ENCODE data around the gene ATG5. TPM values are rescaled to one million over a fixed set of nuclear protein-coding genes. Genes with fewer than 3 reads are reported as not detected.

Gene ATG5
- polyA plus RNA-seq, 4 donors: 24.1 to 36.4 (median 33.5) TPM

- H3K9me3 ChIP-seq (ENCODE audit: control insufficient read depth in 2 of 2, insufficient read depth in 1 of 2, low read depth in 1 of 2, low read length in 1 of 2): no peaks in the 10 kb centered on the region
- peak overlapping the region in 1 of 3 donors; percentile 89 for H3K27ac ChIP-seq (ENCODE audit: low read depth in 1 of 3, low read length in 2 of 3)
- no peak for DNase-seq
- no peak for FAIRE-seq
- no peaks in the 10 kb centered on the region for H3K36me3 ChIP-seq (ENCODE audit: control insufficient read depth in 3 of 3, insufficient read depth in 2 of 3, low read depth in 1 of 3, low read length in 3 of 3)
- H3K4me3 ChIP-seq (ENCODE audit: low read depth in 1 of 3, low read length in 3 of 3): no peak overlapping the region
- 81 to 94% (median 87%) methylated on average over 2 of the region's 2 CpGs for WGBS, 3 donors
- H3K27me3 ChIP-seq (ENCODE audit: control insufficient read depth in 3 of 3, insufficient read depth in 3 of 3, low read length in 3 of 3): no peaks in the 10 kb centered on the region
- no peaks in the 10 kb centered on the region for H3K4me1 ChIP-seq (ENCODE audit: control insufficient read depth in 3 of 3, insufficient read depth in 2 of 3, low read depth in 1 of 3, low read length in 2 of 3)
Observed at GRCh38 chr6:106142876-106143431, 182.6 kb downstream of the ATG5 start.

DNA sequence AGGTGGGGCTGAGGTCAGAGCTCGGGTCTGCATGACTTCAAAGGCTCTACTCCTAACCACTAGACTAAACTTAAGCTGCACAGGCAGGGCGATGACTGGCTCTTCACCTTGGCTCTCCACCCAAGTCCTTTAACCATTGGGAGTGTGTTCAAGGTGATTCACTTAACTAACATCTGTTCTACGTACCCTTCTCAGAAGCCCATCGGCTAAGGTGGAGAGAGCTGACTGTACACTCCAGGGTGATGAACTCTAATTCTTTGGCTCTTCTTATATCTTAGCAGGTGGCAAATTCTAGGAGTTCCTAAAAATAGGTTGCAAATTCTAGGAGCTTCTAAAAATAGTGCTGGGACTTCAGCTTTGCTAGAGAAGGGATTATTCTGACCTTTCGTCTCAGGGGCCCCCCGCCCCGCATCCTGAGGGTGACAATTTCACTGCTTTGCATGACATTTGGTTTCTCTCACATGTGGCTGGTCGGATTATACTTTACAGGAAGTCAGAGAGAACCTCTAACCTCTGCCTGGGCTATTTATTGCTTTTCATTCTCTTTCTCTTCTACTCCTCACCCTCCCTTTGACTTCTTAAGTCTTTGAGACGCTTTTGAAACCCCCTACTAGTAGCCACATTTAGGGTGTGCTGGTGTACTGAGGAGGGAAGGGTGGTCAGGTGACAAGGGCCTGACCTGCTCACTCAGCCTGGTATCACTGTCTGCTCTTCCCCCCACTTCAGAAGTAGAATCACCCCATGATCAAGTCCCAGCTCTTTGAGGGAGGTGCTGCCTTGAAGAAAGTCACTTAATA, 183.9 kb downstream of the ATG5 start:
- peak overlapping the region in 2 of 3 donors; percentile 67 to 89 for H3K27ac ChIP-seq (ENCODE audit: low read depth in 1 of 3, low read length in 2 of 3)
- DNase-seq: peak in 1 of 2 donors; percentile 36
- no peak overlapping the region for H3K4me3 ChIP-seq (ENCODE audit: low read depth in 1 of 3, low read length in 3 of 3)
- no peak for FAIRE-seq
- no peaks in the 10 kb centered on the region for H3K4me1 ChIP-seq (ENCODE audit: control insufficient read depth in 3 of 3, insufficient read depth in 2 of 3, low read depth in 1 of 3, low read length in 2 of 3)
- H3K36me3 ChIP-seq (ENCODE audit: control insufficient read depth in 3 of 3, insufficient read depth in 2 of 3, low read depth in 1 of 3, low read length in 3 of 3): no peaks in the 10 kb centered on the region
- H3K27me3 ChIP-seq (ENCODE audit: control insufficient read depth in 3 of 3, insufficient read depth in 3 of 3, low read length in 3 of 3): no peaks in the 10 kb centered on the region
- 68 to 81% (median 69%) methylated on average over 9 of the region's 9 CpGs for WGBS, 3 donors
- H3K9me3 ChIP-seq (ENCODE audit: control insufficient read depth in 2 of 2, insufficient read depth in 1 of 2, low read depth in 1 of 2, low read length in 1 of 2): no peaks in the 10 kb centered on the region

DNA sequence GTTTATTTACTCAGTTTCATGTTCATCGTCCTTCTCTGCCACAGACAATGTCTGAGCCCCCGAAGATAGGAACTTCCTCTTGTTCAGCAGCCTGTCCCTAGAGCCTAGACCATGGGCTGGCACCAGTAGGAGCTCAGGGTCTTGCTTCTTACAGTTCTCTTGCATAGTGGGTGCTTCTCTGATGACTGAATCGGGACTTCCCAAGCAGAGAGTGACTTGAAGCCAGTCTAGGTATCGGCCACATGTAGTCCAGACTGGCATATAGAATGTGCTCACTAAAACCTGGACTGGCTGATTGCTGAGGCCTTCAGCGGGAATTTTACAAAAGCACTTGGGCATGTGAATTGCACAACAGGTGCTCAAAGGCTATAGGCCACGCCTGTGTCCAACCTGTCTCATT, 187.4 kb downstream of the ATG5 start:
- H3K27me3 ChIP-seq (ENCODE audit: control insufficient read depth in 3 of 3, insufficient read depth in 3 of 3, low read length in 3 of 3): no peaks in the 10 kb centered on the region
- WGBS, 3 donors: 75 to 80% (median 78%) methylated on average over 6 of the region's 6 CpGs
- H3K9me3 ChIP-seq (ENCODE audit: control insufficient read depth in 2 of 2, insufficient read depth in 1 of 2, low read depth in 1 of 2, low read length in 1 of 2): no peaks in the 10 kb centered on the region
- FAIRE-seq: no peak
- no peak overlapping the region for H3K4me3 ChIP-seq (ENCODE audit: low read depth in 1 of 3, low read length in 3 of 3)
- DNase-seq: no peak
- peaks cover 0 to 4% (median 0%) of the 10 kb centered on the region in 3 donors for H3K4me1 ChIP-seq (ENCODE audit: control insufficient read depth in 3 of 3, insufficient read depth in 2 of 3, low read depth in 1 of 3, low read length in 2 of 3)
- no peaks in the 10 kb centered on the region for H3K36me3 ChIP-seq (ENCODE audit: control insufficient read depth in 3 of 3, insufficient read depth in 2 of 3, low read depth in 1 of 3, low read length in 3 of 3)
- no peak overlapping the region for H3K27ac ChIP-seq (ENCODE audit: low read depth in 1 of 3, low read length in 2 of 3)

GRCh38 chr6:106136845-106137244, 188.7 kb downstream of the ATG5 start:
- no peaks in the 10 kb centered on the region for H3K36me3 ChIP-seq (ENCODE audit: control insufficient read depth in 3 of 3, insufficient read depth in 2 of 3, low read depth in 1 of 3, low read length in 3 of 3)
- H3K4me1 ChIP-seq (ENCODE audit: control insufficient read depth in 3 of 3, insufficient read depth in 2 of 3, low read depth in 1 of 3, low read length in 2 of 3): peaks cover 0 to 4% (median 0%) of the 10 kb centered on the region in 3 donors
- WGBS, 3 donors: 97 to 99% (median 97%) methylated on average over 5 of the region's 5 CpGs
- H3K9me3 ChIP-seq (ENCODE audit: control insufficient read depth in 2 of 2, insufficient read depth in 1 of 2, low read depth in 1 of 2, low read length in 1 of 2): no peaks in the 10 kb centered on the region
- peaks cover 0 to 2% (median 0%) of the 10 kb centered on the region in 3 donors for H3K27me3 ChIP-seq (ENCODE audit: control insufficient read depth in 3 of 3, insufficient read depth in 3 of 3, low read length in 3 of 3)
- DNase-seq (no peak), FAIRE-seq (no peak)
- H3K27ac ChIP-seq (ENCODE audit: low read depth in 1 of 3, low read length in 2 of 3): no peak overlapping the region
- H3K4me3 ChIP-seq (ENCODE audit: low read depth in 1 of 3, low read length in 3 of 3): no peak overlapping the region

DNA sequence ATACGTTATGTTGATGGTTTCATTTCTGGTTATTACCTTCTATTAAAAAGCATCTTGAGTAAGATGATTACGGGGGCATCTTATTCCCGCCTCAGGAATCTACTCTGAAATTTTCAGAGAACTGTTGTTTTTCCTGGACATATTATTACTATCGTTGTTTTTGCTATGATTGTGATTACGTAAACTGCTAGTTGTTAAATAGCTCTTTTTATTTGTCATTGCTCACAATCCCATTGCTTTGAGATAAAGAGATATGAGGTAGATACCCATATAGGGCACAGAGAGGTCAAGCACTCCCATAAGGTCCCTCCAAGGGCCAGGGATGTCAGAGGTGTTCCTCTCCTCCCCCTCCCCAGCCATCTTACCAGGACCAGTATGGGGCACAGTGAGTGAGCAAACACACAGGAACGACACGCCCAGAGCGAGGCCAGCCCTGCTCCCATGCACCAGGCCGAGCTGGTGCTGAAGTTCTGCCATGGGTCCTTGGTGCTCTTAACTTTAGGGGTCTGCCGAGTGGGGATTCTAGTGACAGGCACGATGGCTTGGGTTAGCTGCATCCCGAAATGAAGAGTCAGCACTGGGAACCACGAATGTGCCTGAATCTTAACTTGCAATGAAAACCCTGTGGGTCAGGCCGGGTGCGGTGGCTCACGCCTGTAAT, 189.5 kb downstream of the ATG5 start:
- DNase-seq (no peak), FAIRE-seq (no peak)
- peaks cover 0 to 2% (median 0%) of the 10 kb centered on the region in 3 donors for H3K27me3 ChIP-seq (ENCODE audit: control insufficient read depth in 3 of 3, insufficient read depth in 3 of 3, low read length in 3 of 3)
- H3K9me3 ChIP-seq (ENCODE audit: control insufficient read depth in 2 of 2, insufficient read depth in 1 of 2, low read depth in 1 of 2, low read length in 1 of 2): no peaks in the 10 kb centered on the region
- H3K36me3 ChIP-seq (ENCODE audit: control insufficient read depth in 3 of 3, insufficient read depth in 2 of 3, low read depth in 1 of 3, low read length in 3 of 3): no peaks in the 10 kb centered on the region
- H3K4me1 ChIP-seq (ENCODE audit: control insufficient read depth in 3 of 3, insufficient read depth in 2 of 3, low read depth in 1 of 3, low read length in 2 of 3): peaks cover 0 to 4% (median 0%) of the 10 kb centered on the region in 3 donors
- H3K4me3 ChIP-seq (ENCODE audit: low read depth in 1 of 3, low read length in 3 of 3): no peak overlapping the region
- 59 to 86% (median 74%) methylated on average over 16 of the region's 16 CpGs for WGBS, 3 donors
- H3K27ac ChIP-seq (ENCODE audit: low read depth in 1 of 3, low read length in 2 of 3): no peak overlapping the region

- peaks cover 0 to 4% (median 0%) of the 10 kb centered on the region in 3 donors for H3K4me1 ChIP-seq (ENCODE audit: control insufficient read depth in 3 of 3, insufficient read depth in 2 of 3, low read depth in 1 of 3, low read length in 2 of 3)
- 45 to 65% (median 61%) methylated on average over 18 of the region's 18 CpGs for WGBS, 3 donors
- DNase-seq (peak; percentile 50 to 78), FAIRE-seq (no peak)
- no peaks in the 10 kb centered on the region for H3K9me3 ChIP-seq (ENCODE audit: control insufficient read depth in 2 of 2, insufficient read depth in 1 of 2, low read depth in 1 of 2, low read length in 1 of 2)
- H3K4me3 ChIP-seq (ENCODE audit: low read depth in 1 of 3, low read length in 3 of 3): no peak overlapping the region
- H3K27me3 ChIP-seq (ENCODE audit: control insufficient read depth in 3 of 3, insufficient read depth in 3 of 3, low read length in 3 of 3): peaks cover 0 to 2% (median 0%) of the 10 kb centered on the region in 3 donors
- peak overlapping the region in 1 of 3 donors; percentile 39 for H3K27ac ChIP-seq (ENCODE audit: low read depth in 1 of 3, low read length in 2 of 3)
- H3K36me3 ChIP-seq (ENCODE audit: control insufficient read depth in 3 of 3, insufficient read depth in 2 of 3, low read depth in 1 of 3, low read length in 3 of 3): no peaks in the 10 kb centered on the region
Observed at GRCh38 chr6:106134906-106135634, 190.5 kb downstream of the ATG5 start.
